Measurements from ENCODE around the gene FAM76A.
"Not testable (repeated sequence)": the region's sequence is repeated elsewhere in the genome, so short reads cannot be mapped to it uniquely, and the experiment has no call there.

Gene FAM76A

DNA sequence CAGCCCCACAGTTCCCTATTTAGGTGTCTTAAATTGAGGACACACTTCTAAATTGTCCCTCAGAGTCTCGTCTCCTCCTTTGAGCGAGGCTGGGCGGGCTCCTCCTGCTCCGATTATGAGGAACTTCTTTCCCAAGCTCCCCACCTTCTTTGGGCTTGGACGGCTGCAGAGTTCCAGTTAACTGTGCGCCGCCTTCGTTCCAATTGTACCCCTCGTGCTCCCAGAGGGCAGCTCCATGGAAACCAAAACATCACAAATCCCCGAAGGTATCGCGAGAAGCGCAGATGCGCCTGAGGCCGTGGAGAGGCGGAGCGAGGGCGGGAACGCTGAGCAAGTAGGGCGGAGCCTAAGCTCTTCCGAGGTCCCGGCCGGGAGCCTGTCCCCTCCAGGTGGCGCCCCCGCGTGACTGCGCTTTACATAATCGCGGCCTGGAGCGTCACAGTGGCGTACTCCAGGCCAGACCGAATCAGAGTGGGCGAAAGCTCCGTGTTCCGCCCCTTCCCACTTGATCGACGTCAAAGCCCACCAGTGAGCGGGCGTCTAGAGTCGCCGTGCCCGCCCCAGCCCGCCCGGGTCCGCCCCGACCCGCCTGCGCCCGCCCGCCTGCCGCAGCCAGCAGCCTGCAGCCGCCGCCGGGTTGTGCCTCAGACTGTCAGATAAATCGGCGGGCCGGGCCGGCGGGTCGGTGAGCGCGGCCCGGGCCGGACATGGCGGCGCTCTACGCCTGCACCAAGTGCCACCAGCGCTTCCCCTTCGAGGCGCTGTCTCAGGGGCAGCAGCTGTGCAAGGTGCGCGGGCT is at the start of gene FAM76A:
FAM76A (plus strand) TSS at position 588 of the 799 bp plus-strand sequence; CDS start at position 708, 120 bp downstream.
- peak; percentile 100 for DNase-seq (ENCODE audit: low read depth, low spot score)

DNA sequence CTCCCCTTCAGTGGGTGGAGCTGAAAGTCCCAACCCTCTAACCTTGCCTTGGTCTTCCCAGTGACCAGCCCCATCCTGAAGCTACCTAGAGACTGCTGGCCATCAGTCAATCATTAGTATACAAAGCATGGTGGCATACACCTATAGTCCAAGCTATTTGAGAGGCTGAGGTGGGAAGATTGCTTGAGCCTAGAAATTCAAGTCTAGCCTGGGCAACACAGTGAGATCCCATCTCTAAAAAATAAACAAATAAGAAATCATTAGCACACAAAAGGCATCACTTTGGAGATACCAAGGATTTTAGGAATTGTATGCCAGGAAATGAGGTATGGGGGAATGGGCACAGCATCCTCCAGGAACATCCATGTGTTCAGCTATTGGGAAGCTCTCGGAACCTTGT is 49.4 kb upstream of the FAM76A start:
- no peak for DNase-seq (ENCODE audit: low read depth, low spot score)

DNA sequence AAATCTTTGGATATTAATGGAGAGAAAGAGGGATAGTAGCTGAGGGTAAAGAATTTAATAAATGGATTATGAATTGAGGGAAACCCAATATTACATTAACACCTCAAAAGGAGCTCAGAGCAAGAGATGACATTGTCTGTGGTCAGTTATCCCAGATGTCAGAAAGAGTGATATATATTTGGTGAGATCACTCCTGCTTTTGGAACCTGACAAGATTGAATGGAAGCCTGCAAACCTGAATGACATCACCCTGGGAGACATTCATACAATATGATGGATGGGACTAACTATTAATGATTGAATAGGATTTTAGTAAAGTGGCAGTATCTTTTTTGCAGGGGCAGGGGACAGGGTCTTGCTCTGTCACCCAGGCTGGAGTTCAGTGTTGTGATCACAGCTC is 47.0 kb upstream of the FAM76A start:
- no peak for DNase-seq (ENCODE audit: low read depth, low spot score)

DNA sequence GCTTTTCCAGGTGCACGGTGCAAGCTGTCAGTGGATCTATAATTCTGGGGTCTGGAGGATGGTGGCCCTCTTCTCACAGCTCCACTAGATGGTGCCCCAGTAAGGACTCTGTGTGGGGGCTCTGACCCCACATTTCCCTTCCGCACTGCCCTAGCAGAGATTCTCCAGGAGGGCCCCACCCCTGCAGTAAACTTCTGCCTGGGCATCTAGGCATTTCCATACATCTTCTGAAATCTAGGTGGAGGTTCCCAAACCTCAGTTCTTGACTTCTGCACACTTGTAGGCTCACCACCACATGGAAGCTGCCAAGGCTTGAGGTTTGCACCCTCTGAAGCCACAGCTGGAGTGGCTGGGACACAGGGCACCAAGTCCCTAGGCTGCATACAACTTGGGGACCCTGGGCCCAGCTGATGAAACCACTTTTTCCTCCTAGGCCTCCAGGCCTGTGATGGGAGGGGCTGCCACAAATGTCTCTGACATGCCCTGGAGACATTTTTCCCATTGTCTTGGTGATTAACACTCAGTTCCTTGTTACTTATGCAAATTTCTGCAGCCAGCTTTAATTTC is 45.5 kb upstream of the FAM76A start:
- DNase-seq (ENCODE audit: low read depth, low spot score), result not testable (repeated sequence)

DNA sequence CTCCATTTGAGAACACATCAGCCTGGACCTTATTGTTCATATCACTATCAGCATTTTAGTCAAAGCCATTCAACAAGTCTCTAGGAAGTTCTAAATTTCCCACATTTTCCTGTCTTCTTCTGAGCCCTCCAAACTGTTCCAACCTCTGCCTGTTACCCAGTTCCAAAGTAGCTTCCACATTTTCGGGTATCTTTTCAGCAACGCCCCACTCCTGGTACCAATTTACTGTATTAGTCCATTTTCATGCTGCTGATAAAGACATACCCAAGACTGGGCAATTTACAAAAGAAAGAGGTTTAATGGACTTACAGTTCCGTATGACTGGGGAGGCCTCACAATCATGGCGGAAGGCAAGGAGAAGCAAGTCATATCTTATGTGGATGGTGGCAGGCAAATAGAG is 44.2 kb upstream of the FAM76A start:
- DNase-seq (ENCODE audit: low read depth, low spot score), result not testable (repeated sequence)

DNA sequence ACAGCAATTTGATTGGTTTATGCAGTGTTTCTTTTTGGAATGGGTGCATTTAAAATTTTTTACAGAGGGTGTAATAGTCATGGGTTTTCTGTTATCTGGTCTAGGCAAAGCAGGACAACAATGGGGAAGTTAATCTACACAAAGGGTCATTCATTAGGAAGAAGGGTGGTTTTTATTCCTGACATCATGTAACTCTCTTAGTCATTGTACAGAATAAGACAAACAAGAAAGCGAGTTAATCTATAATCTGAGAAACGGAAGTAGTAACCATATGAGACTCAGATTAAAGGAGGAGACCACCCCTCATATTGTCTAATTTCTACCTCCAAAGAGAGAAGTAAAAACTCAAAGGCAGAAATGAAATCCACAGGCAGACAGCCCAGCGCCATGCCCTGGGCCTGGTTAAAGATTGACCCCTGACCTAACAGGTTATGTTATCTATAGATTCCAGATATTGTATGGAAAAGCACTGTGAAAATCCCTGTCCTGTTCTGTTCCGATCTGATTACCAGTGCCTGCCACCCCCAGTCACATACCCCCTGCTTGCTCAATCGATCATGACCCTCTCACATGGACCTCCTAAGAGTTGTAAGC is 43.3 kb upstream of the FAM76A start:
- no peak for DNase-seq (ENCODE audit: low read depth, low spot score)

DNA sequence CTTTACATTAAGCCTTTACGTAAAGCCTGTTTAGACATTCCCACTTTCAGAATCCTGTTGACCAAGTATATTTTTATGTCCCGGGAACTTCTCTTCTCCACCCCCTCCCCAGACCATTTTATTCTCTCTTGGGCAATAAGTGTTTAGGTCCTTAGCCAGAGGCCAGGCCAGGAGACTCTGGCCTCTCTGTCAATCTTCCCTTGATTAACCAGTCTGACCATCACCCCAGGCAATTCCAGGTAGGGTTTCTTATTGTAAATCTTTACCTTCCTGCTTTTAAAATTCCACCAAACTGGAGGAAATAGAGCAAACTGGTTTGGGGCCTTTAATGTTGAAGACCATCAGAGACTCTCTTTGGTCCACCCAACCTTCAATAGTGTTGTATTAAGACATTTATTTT is 41.6 kb upstream of the FAM76A start:
- DNase-seq (ENCODE audit: low read depth, low spot score), result no peak

DNA sequence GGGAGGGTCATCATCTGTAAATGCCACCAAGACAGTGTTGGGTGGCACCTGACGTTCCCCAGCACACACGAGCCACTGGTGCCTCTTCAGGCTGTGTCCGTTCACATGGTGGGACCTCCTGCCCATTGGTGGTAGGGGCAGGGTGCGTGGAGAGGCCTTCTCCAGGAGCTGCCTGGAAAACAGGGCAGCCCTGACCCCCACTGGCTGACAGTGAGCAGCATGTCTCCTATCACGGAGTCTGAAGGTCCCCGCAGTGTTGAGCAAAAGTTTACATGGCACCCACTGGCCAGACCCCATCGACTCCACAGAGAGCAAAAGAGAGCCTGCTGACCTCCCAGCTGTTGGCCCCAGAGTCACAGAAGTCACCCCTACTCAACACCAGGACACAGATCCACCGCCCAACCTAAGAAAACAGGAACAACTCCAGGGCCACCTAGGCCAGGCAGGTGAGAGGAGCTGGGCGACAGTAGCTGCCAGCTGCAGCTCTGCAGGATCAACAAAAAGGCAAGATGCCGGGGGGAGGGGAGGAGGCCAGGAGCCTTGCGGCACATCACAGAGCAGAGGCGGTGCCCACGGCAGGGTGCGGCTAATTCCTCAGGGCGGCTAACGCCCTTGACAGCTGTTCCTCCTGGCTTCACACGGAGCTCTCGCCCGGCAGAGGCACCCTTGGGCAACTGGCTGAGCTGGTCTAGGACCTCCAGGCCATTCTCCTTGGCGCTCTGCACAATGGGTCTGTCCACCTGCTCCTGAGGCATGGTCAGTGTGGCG is 39.4 kb upstream of the FAM76A start:
- no peak for DNase-seq (ENCODE audit: low read depth, low spot score)

DNA sequence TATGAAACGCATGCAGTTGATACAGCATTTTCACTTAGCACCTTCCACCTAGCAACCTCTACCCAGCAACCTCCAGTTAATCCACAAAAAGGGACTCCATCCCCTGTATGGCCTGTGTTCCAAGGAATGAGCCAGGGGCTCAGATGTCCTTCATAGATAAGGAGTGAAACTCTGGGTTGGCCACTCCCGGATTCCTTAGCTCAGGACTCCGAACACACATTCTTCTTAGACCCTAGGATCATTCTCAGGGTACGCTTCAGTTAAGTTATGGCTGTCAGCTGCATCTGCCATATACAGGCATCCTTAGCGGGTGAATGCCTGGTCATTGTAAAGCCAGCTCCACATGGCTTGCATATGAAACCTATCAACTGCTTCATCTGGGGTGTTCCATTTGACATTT is 37.9 kb upstream of the FAM76A start:
- DNase-seq (ENCODE audit: low read depth, low spot score), result no peak

DNA sequence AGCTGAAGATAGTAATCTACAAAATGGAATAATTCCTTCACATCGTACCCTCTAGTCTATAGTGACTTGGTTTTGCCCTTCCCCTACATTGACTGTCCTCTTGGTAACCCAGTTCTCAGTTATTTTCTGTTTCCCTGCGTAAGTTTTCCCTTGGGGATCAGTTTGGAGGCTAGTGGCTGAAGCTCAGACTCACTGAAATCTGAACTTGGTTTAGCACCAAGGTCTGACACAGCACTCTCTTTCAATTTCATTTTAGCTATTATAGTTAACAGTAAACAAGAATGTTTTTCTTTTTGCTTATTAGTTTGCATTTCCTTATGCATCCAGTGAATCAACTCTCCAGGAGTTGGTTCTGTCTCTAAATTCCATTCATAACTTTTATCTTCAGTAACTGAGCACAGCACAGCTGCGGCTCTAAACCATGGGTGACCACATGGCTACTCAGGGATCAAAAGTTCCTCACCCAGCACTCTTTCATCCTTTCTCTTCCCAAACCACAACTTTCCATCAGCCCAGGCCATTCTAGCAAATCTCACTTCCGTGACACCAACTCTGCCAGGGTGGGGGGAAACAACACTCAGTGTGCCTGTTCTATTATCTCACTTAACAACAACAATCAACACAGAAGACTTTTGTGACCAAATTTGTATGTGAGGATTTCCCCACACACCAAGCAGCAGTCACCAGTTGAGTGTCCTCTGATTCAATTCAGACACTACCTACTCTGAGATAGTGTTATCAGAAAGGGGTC is 36.2 kb upstream of the FAM76A start:
- DNase-seq (ENCODE audit: low read depth, low spot score), result peak; percentile 88

DNA sequence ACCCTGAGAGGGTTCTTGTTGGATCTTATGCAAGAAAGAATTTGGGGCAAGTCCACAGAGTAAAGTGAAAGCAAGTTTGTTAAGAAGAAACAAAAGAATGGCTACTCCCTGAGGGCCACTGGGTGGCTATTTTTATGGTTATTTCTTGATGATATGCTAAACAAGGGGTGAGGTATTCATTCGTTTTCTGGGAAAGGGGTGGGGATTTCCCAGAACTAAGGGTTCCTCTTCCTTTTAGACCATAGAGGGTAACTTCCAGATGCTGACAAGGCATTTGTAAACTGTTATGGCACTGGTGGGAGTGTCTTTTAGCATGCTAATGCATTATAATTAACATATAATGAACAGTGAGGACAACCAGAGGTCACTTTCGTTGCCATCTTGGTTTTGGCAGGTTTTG is 35.6 kb upstream of the FAM76A start:
- DNase-seq (ENCODE audit: low read depth, low spot score), result no peak

DNA sequence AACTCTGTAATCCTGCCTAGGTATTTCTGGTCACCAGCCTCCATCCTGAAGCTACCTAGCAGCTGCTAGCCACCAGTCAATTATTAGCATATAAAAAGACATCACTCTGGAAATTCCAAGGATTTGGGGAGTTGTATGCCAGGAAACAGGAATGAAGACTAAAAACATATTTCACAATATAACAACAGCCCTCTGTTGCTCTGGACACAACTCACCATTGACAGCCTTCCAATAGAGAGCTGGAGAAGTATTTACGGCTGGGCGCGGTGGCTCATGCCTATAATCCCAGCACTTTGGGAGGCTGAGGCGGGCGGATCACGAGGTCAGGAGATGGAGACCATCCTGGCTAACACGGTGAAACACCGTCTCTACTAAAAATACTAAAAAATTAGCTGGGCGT is 28.9 kb upstream of the FAM76A start:
- not testable (repeated sequence) for DNase-seq (ENCODE audit: low read depth, low spot score)

DNA sequence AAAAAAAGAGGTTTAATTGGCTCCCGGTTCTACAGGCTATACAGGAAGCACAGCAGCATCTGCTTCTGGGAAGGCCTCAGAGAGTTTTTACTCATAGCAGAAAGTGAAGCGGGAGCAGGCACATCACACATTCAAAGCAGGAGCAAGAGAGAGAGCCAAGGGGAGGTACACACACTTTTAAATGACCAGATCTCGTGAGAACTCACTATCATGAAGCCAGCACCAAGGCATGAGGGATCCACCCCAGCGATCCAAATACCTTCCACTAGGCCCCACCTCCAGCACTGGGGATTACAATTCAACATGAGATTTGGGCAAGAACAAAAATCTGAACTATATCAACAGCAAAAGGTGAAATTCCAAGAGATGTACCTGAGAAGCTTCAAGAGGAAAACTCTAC is 20.8 kb upstream of the FAM76A start:
- DNase-seq (ENCODE audit: low read depth, low spot score), result no peak

DNA sequence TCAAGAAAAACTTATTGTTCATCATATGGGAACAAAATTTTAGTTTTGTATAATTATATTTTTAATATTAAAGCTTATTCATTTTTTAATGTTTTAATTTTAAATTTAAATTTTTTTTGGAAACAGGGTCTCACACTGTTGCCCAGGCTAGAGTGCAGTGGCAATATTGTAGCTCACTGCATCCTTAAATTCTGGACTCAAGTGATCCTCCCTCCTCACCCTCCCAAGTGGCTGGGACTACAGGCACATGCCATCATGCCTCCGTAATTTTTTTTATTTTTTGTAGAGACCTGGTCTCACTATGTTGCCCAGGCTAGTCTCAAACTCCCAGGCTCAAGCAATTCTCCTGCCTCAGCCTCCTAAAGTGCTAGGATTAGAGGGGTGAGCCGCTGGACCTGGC is 20.2 kb upstream of the FAM76A start:
- DNase-seq (ENCODE audit: low read depth, low spot score), result no peak

DNA sequence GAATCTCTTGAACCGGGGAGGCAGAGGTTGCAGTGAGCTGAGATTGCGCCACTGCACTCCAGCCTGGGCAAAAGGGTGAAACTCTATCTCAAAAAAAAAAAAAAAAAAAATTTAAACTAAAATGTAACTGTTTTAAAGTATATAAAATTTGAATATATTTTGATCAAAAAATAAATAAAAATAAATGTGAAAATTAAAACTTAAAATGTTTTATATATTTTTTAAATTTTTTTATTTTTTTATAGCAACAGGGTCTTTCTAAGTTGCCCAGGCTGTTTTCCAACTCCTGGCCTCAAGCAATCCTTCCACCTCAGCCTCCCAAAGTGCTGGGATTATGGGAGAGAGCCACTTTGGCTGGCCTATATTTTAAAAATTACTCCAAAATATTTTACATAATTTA is 15.2 kb upstream of the FAM76A start:
- DNase-seq (ENCODE audit: low read depth, low spot score), result no peak

DNA sequence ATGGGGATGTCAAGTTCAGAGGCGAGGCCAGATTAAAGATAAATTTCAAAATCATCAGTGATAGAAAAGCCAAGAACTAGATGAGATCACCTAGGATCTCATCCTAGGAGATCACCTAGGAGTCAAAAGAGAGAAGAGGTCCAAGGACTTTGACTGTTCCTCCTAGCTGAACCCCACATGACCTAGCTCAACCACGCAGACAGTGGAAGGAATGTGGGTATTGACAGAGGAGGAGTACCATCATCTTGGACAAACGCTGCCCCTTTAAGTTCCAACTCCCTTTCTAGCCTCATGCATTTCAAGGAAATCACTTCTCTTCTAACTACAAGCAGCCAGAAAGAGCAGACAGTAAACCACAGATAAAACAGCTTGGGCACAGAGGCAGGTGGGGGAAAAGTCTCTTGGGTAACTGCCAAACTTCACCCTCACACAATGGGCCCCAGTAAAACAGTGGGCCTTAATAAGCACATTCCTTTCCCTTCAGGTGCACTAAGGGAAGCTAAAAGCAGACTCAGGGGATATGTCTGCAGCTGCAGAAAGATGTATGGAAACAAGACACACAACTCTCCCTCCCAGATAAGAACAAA is 12.5 kb upstream of the FAM76A start:
- no peak for DNase-seq (ENCODE audit: low read depth, low spot score)

DNA sequence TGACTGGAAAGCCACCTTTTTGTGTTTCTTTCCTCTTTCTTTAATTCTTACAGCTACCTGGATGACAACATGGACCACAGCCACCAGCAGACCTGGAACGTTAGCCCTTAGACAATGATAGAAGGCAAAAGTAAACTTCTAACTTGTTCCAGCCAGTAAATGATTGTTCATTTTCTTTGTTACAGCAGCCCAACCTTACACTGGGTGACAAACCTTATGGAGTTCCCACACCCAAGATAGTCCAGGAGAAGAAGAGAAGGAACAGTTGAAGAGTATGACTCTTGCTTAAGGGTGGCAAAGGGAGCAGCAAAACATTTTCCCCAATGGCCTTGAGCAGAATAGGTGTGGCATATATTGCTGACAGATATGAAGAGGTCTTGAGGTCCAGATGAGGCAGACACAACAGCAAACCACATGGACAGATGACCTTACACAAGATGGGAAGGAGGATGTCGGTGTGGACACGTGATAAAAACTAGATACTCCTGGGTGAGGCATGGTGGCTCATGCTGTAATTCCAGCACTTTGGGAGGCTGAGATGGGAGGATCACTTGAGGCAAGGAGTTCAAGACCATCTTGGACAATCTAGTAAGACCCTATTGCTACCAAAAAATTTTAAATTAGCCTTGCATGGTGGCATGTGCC is 11.8 kb upstream of the FAM76A start:
- no peak for DNase-seq (ENCODE audit: low read depth, low spot score)

DNA sequence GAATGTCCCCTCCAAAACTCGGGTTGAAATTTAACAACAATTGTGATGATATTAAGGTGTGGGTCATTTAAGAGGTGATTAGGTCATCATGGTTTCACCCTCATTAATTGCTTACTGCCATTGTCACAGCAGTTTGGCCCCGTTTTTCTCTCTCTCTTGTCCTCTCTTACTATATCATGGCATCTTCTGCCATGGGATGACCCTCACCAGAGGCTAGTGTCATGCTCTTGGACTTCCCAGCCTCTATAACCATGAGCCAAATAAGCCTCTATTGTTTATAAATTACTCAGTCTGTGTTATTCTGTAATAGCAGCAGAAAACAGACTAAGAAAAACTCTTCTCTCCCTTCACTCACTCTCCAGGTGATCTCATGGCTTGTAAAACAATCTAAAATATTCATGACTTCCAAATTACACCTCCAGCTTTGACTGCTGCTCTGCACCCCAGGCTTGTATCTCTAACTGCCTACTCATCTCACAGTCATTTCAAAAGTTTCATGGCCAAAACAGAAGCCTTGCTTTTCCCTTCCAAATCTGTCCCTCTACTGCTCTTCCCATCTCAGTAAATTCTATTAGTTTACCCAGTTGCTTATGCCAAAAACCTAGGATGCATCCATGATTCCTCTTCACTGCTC is 9.4 kb upstream of the FAM76A start:
- DNase-seq (ENCODE audit: low read depth, low spot score), result no peak

DNA sequence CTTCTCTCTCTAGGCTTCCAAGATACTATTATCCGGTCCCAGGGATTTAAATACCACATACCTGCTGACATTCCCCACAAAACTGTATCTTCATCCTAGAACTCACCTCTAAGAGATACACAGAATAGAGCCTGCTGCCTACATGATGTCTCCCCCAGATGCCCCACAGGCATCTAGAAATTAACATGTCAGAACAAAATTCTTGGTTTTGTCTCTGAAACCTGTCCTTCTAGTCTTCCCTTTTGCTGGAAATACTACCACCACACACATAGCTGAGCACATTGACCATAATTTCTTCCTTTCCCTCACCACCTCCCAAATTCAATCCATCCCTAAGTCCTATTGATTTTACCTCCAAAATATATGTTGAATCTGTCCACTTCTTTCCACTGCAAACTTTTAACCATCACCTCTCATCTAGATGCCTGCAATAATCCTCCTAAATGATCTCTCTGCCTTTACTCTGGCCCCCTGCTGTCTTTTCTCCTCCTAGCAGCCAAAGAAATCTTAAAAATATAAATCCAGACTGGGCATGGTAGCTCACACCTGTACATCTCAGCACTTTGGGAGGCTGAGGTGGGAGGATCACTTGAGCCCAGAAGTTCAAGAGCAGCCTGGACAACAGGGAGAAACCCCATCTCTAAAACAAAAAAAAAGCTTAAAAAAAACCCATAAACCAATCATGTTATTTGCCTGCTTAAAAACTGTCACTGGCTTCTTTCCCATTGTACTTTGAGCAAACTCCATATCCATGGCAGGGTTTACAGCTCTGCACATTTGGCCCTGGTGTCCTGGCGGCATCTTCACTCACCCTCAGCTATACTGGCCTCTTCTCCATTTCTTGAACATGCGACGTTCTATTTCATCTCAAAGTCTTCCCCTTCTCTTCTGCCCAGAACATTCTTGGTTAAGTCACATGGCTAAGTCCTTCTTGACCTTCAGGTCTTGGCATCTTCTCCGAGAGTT is 6.2 kb upstream of the FAM76A start:
- DNase-seq (ENCODE audit: low read depth, low spot score), result peak; percentile 22

Data from astrocyte of the hippocampus (primary cell).